GM10847 (cell line): ENCODE data around the gene CDC45.

Experiments
- POLR2A ChIP-seq: IDR thresholded peaks from 2 replicates; pipeline ENCODE4 v1.6.1; 2011; ENCODE audit not compliant: insufficient read length; ENCODE audit errors: extremely low read depth

CDC45 gene

DNA sequence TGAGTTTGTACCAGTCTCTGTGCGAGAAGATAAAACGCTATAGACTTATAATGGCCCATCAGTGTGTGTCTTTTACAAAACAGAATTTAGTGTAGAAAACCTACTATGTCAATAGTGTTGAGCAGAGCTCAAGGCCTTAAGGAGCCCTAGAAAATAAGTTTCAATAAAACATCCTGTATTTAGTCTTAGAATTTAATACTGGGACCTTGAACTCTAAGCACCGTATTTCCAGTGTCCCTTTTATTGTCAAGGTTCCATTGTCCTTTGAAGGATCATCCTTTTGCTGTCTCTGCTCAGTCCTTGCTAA is 16.6 kb downstream of the CDC45 start:
- no peak for TF ChIP-seq POLR2A

GRCh38 chr22:19497245-19497644 is 17.5 kb downstream of the CDC45 start:
- TF ChIP-seq POLR2A: no peak

DNA sequence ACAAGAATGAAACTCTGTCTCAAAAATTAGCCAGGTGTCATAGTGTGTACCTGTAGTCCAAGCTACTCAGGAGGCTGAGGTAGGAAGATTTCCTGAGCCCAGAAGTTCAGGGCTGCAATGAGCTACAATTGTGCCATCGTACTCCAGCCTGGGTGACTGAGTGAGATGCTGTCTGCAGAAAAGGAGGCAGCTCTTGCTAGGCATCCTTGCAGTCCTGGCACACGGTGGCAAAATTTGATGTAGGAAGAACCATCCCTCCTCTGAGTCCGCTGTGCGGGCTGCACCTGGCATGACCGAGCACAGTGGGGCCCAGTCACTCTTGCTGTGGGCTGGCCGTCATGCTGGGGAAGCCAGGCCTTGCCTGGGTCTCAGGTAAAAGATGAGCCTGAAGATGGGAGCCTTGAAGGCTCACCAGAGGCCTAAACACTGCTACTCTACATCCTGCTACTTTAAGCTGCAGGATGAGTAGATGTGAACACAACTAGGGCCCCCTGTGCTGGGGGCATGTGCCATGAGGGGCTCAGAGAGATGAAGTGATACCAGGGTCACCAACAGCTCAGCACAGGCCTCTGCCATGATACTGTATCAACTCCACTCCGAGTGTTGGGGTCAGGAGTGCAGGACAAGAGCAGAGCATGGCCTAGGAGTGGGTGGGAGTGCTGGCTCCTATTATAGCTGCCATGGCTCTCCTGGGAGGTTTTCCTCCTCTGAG is 18.6 kb downstream of the CDC45 start:
- TF ChIP-seq POLR2A: no peak

DNA sequence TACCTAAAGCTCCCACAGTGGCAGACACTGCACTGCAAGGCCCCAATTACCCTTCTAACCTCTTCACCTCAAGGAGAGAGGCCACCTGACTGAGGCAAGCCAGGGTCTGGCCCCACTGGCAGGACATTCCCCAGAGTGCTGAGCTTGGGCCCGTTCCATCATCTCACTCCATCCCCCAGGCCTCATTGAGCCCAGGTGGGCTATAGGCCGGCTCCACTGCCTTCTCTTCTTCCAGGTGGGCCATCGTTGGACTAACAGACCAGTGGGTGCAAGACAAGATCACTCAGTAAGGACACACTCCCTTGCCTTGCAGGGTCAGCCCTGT is 19.1 kb downstream of the CDC45 start:
- no peak for TF ChIP-seq POLR2A

DNA sequence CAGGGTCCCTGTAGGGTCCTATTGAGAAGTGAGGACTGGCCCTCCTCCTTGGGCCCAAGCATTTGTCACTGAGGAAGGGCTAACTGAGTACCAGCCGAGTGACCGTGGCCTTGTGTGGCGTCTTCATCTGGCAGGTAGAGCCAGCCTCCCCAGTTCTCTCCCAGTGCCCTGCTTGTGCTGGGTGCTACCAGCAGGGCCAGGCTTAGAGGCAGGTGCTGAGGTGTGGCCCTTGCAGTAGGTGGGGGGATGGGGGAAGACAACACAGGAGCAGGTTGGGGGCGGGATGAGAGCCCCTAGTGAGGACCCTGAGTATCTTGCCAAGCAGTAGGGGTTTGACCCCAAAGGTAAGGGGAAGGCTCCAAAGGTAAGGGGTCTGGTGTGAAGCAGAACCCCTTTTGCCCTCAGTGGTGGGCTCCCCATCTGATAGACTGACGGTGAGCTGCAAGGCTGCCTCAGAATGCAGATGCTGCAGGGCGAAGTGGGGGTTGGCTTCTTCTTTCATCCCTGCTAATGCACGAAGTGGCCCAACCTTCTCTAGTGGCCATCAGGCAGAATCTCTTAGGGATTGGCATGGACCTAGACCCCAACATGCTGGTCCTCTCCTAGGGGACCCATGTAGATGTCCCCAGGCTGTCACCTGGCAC is 19.6 kb downstream of the CDC45 start:
- no peak for TF ChIP-seq POLR2A

GRCh38 chr22:19499880-19500242 is 20.1 kb downstream of the CDC45 start:
- no peak for TF ChIP-seq POLR2A

DNA sequence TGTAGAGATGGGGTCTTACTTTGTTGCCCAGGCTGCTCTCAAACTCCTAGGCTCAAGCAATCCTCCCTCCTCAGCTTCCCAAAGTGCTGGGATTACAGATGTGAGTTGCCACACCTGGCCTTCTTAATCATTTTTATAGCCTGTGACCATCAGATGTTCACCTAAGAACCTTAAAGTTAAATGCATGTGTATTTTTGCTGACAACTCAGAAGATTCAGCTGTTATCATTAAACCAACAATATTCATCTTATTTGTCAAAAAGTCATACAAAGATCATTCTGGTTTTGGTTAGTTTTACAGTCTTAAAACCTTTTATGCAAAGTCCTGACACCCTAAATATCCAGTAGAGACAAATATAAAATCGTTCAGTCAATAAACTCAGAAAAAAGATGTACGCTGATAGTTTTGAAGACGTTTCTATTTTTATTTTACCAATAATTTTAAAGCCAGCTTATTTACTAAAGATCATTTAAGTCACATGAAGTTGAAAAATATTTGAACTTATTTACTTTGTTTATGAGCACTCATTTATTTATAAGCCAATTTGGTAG is 22.3 kb downstream of the CDC45 start:
- no peak for TF ChIP-seq POLR2A

DNA sequence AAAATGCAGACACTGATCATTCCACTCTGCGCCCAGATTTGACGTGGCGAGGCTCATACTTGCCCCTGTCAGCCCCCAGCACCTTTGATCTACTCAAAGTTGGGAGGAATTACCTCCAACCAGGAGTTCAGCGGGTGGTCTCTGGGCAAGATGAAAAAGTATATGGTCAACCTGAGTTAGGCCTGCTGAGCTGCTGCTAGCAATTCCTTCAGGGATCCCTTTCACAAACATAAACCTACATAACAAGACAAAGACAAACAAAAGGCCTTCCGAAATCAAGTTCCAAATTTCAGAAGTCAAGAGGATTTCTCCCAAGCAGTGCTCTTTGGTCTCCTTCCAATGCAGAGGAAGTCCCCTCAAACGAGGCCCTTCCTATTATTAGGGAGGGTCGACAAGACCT is 23.6 kb downstream of the CDC45 start:
- no peak for TF ChIP-seq POLR2A

DNA sequence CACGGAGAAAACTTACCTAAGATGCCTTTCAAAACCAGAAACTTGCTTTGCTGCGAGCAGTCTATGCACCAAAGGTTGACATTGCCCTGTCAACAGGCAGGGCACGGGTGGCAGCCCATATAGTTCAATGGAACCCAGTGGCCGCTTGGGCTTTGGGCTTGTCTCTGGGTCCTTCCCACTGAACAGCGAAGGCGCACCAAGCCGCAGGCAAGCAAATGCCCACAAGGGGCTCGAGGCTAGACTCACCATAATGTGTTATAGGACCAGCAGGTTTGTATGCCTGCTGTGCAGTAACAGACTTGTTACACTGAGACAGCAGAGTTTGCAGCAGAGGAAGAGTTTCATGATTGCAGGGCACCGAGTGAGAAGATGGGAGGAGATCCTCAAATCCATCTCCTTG is 24.1 kb downstream of the CDC45 start:
- TF ChIP-seq POLR2A: no peak

GRCh38 chr22:19504900-19505734 is 25.4 kb downstream of the CDC45 start:
- no peak for TF ChIP-seq POLR2A

GRCh38 chr22:19505735-19506126 is 26.0 kb downstream of the CDC45 start:
- no peak for TF ChIP-seq POLR2A

DNA sequence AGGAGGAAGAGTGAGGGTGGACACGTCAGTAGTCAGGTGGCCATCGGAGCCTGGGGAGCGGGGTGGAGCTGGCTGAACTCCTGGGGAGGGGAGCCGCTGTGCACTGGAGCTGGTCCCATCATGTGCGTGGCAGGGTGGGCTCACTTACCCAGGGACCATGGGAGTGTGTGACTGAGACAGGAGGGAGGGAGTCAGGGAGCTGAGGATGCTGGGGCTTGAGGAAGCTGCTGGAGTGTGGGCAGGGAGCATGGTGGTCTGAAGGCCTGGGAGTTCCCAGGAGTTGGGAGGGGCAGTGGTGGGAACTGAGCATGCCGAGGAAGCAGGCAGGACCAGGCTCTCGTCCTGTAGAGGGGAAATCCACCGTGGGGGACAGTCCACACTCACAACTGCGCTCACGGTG is 26.5 kb downstream of the CDC45 start:
- TF ChIP-seq POLR2A: no peak

- no peak for TF ChIP-seq POLR2A
Observed at GRCh38 chr22:19507534-19507861, 27.8 kb downstream of the CDC45 start.

DNA sequence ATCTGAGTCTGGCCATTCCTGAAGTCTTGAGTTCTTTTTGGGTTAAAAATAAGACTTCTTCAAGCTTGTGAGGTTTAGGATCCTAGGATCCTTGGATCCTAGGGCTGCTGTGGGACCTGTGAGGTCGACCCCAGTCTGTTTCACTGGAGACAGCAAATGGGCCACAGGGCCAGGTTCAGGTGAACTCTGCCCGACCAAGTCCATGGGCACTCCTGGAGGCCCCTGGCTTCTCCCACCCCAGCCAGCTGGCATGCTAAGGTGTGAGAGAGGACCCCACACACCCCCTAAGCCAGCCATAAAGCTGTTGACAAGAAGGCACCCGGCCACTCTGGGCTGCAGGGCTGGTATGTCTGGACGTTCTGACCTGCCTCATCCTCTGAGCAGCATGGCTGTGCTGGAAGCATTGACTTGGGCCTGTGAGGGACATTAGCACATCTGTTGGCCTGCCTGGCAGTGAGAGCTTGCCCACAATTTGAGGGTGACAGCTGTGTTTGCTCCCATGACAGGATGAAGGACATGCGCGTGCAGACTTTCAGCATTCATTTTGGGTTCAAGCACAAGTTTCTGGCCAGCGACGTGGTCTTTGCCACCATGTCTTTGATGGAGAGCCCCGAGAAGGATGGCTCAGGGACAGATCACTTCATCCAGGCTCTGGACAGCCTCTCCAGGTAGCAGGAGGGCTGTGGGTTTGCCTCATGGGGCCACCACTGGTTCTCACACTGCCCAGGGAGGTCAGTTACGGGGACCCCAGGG is 28.5 kb downstream of the CDC45 start:
- TF ChIP-seq POLR2A: no peak

GRCh38 chr22:19509191-19509590 is 29.5 kb downstream of the CDC45 start:
- TF ChIP-seq POLR2A: no peak

GRCh38 chr22:19509923-19510322 is 30.2 kb downstream of the CDC45 start:
- TF ChIP-seq POLR2A: no peak
